CD8-positive, alpha-beta memory T cell (primary cell): ENCODE results near the gene AVL9. TPM values are rescaled to one million over a fixed set of nuclear protein-coding genes. Genes with fewer than 3 reads are reported as not detected.
"Not testable (repeated sequence)": the region's sequence is repeated elsewhere in the genome, so short reads cannot be mapped to it uniquely, and the experiment has no call there.

Experiments
- CTCF ChIA-PET: fragments of 350-600 bp; sonication (Branson Sonifier 250); formaldehyde crosslinking; loops from one replicate; lab custom pipeline; 2021; ENCODE audit warnings: antibody characterized with exemption; lab: Charles Lee
- POLR2A ChIA-PET: fragments of 350-600 bp; sonication (Branson Sonifier 250); formaldehyde crosslinking; loops from one replicate; lab custom pipeline; 2021; ENCODE audit warnings: antibody characterized with exemption; lab: Charles Lee
- DNase-seq, 5 donors: peaks; one replicate each; pipeline versions ENCODE4 v3.0.0 to v3.0.0-alpha.2; 2020 to 2022; ENCODE audit warnings: mixed read lengths in 1 of 5
- H3K27ac ChIP-seq: one replicate; pipeline ENCODE4 v1.7.0; 2013; ENCODE audit warnings: low read depth, mild to moderate bottlenecking, low read length, moderate library complexity
- H3K27me3 ChIP-seq: 2 replicates; pipeline ENCODE4 v1.7.0; 2013; ENCODE audit warnings: low read length, mild to moderate bottlenecking; ENCODE audit not compliant: insufficient read depth, poor library complexity, severe bottlenecking
- H3K36me3 ChIP-seq: 2 replicates; pipeline ENCODE4 v1.7.0; 2013; ENCODE audit warnings: mild to moderate bottlenecking, low read length, moderate library complexity; ENCODE audit not compliant: insufficient read depth
- H3K4me1 ChIP-seq: 2 replicates; pipeline ENCODE4 v1.7.0; 2013; ENCODE audit warnings: mild to moderate bottlenecking, low read length, moderate library complexity; ENCODE audit not compliant: insufficient read depth
- H3K4me3 ChIP-seq: 2 replicates; pipeline ENCODE4 v1.7.0; 2013; ENCODE audit warnings: mild to moderate bottlenecking, low read length
- H3K9me3 ChIP-seq: 2 replicates; pipeline ENCODE4 v1.7.0; 2013; ENCODE audit warnings: mild to moderate bottlenecking, low read length
- H3K27ac Mint-ChIP-seq, 8 donors: one replicate each; pipeline ENCODE4 v1.8.0; 2020 to 2021; ENCODE audit warnings: mixed read lengths in 8 of 8, mild to moderate bottlenecking in 6 of 8, inconsistent platforms in 3 of 8, moderate library complexity in 3 of 8
- H3K27me3 Mint-ChIP-seq, 2 donors: one replicate each; pipeline ENCODE4 v1.8.0; 2020 to 2021; ENCODE audit warnings: mixed read lengths in 2 of 2, mild to moderate bottlenecking in 1 of 2, moderate library complexity in 1 of 2
- H3K36me3 Mint-ChIP-seq, 3 donors: one replicate each; pipeline ENCODE4 v1.8.0; 2020 to 2021; ENCODE audit warnings: mixed read lengths in 3 of 3, inconsistent platforms in 1 of 3, mild to moderate bottlenecking in 1 of 3
- H3K4me1 Mint-ChIP-seq, 3 donors: one replicate each; pipeline ENCODE4 v1.8.0; 2020 to 2021; ENCODE audit warnings: mixed read lengths in 3 of 3, inconsistent platforms in 1 of 3, mild to moderate bottlenecking in 1 of 3
- H3K4me3 Mint-ChIP-seq, 7 donors: one replicate each; pipeline ENCODE4 v1.8.0; 2020 to 2021; ENCODE audit warnings: mixed read lengths in 7 of 7, mild to moderate bottlenecking in 6 of 7, moderate library complexity in 4 of 7, inconsistent platforms in 2 of 7
- H3K9me3 Mint-ChIP-seq, 5 donors: one replicate each; pipeline ENCODE4 v1.8.0; 2020 to 2022; ENCODE audit warnings: mixed read lengths in 5 of 5, mild to moderate bottlenecking in 3 of 5, moderate library complexity in 2 of 5, inconsistent platforms in 1 of 5
- polyA plus RNA-seq: library from polyadenylated mRNA; unstranded; fragments of 300-500 nt; fragmentation: Illumina TruSeq; gene quantifications from one replicate; pipeline ENCODE4 v1.2.3, GENCODE V29; 2021
- total RNA-seq, 2 experiments: library from RNA; stranded (reverse); gene quantifications; one replicate each; pipeline ENCODE4 v1.2.3, GENCODE V29; 2021

The AVL9 gene
- total and polyA plus RNA-seq, 3 experiments from 2014 or later = 11.0 to 57.0 (median 49.6) TPM

- H3K4me3 Mint-ChIP-seq = peak overlapping the region in 4 of 7 donors; percentile 20 to 60 (median 26)
- H3K4me1 Mint-ChIP-seq = peaks cover 46 to 72% (median 58%) of the 10 kb centered on the region in 3 donors
- peaks cover 46% of the 10 kb centered on the region for H3K4me1 ChIP-seq
- H3K27me3 Mint-ChIP-seq, H3K36me3 ChIP-seq, H3K4me3 ChIP-seq, H3K9me3 Mint-ChIP-seq, CTCF ChIA-PET, DNase-seq, H3K27ac ChIP-seq, H3K27me3 ChIP-seq, H3K9me3 ChIP-seq: not testable (repeated sequence)
- peaks cover 0 to 30% (median 2%) of the 10 kb centered on the region in 3 donors for H3K36me3 Mint-ChIP-seq
- POLR2A ChIA-PET = interaction anchor here (0.6 kb wide), 1 partner anchor 392 kb away, joined by 9 read pairs; no protein-coding TSS in a partner anchor
- H3K27ac Mint-ChIP-seq = peak overlapping the region in 4 of 8 donors; percentile 37 to 68 (median 56)
Observed at GRCh38 chr7:32500216-32500615, 4.9 kb downstream of the AVL9 start.

GRCh38 chr7:32500922-32501341 lies 5.6 kb downstream of the AVL9 start:
- Mint-ChIP-seq H3K4me1 (peaks cover 48 to 74% (median 60%) of the 10 kb centered on the region in 3 donors), H3K27ac (peak overlapping the region in 6 of 8 donors; percentile 16 to 68 (median 50)), H3K4me3 (peak overlapping the region in 6 of 7 donors; percentile 24 to 61 (median 42)), H3K27me3 (no peaks in the 10 kb centered on the region), H3K36me3 (peaks cover 0 to 25% (median 2%) of the 10 kb centered on the region in 3 donors), H3K9me3 (no peaks in the 10 kb centered on the region)
- no peak for DNase-seq
- Histone ChIP-seq H3K36me3 (no peaks in the 10 kb centered on the region), H3K27ac (no peak overlapping the region), H3K4me3 (no peak overlapping the region), H3K4me1 (peaks cover 46% of the 10 kb centered on the region), H3K9me3 (no peaks in the 10 kb centered on the region), H3K27me3 (no peaks in the 10 kb centered on the region)
- ChIA-PET POLR2A (no interaction called here), CTCF (no interaction called here)

- no peaks in the 10 kb centered on the region for H3K9me3 Mint-ChIP-seq
- CTCF ChIA-PET = no interaction called here
- H3K27me3 Mint-ChIP-seq = no peaks in the 10 kb centered on the region
- no peaks in the 10 kb centered on the region for H3K36me3 ChIP-seq
- no peak overlapping the region for H3K4me3 ChIP-seq
- POLR2A ChIA-PET = no interaction called here
- H3K27ac Mint-ChIP-seq = peak overlapping the region in 4 of 8 donors; percentile 7 to 62 (median 26)
- H3K36me3 Mint-ChIP-seq = peaks cover 0 to 24% (median 2%) of the 10 kb centered on the region in 3 donors
- H3K9me3 ChIP-seq = no peaks in the 10 kb centered on the region
- H3K27ac ChIP-seq = no peak overlapping the region
- peaks cover 48 to 73% (median 60%) of the 10 kb centered on the region in 3 donors for H3K4me1 Mint-ChIP-seq
- H3K27me3 ChIP-seq = no peaks in the 10 kb centered on the region
- no peak for DNase-seq
- peaks cover 48% of the 10 kb centered on the region for H3K4me1 ChIP-seq
- H3K4me3 Mint-ChIP-seq = peak overlapping the region in 4 of 7 donors; percentile 20 to 41 (median 32)
Observed at GRCh38 chr7:32501522-32501921, 6.2 kb downstream of the AVL9 start.

GRCh38 chr7:32502728-32503127 lies 7.4 kb downstream of the AVL9 start:
- Histone ChIP-seq H3K36me3 (no peaks in the 10 kb centered on the region), H3K9me3 (no peaks in the 10 kb centered on the region), H3K4me3 (no peak overlapping the region), H3K27ac (no peak overlapping the region), H3K27me3 (no peaks in the 10 kb centered on the region), H3K4me1 (peaks cover 47% of the 10 kb centered on the region)
- H3K27me3 Mint-ChIP-seq = no peaks in the 10 kb centered on the region
- H3K4me1 Mint-ChIP-seq = peaks cover 50 to 73% (median 60%) of the 10 kb centered on the region in 3 donors
- H3K9me3 Mint-ChIP-seq = no peaks in the 10 kb centered on the region
- CTCF ChIA-PET = no interaction called here
- peaks cover 4 to 27% (median 6%) of the 10 kb centered on the region in 3 donors for H3K36me3 Mint-ChIP-seq
- no peak for DNase-seq
- POLR2A ChIA-PET = no interaction called here
- H3K4me3 Mint-ChIP-seq = peak overlapping the region in 3 of 7 donors; percentile 15 to 63 (median 42)
- peak overlapping the region in 2 of 8 donors; percentile 22 to 56 for H3K27ac Mint-ChIP-seq

GRCh38 chr7:32506266-32507054 lies 11.2 kb downstream of the AVL9 start:
- Mint-ChIP-seq H3K9me3 (no peaks in the 10 kb centered on the region), H3K4me3 (peak overlapping the region in 6 of 7 donors; percentile 19 to 68 (median 62)), H3K4me1 (peaks cover 55 to 81% (median 68%) of the 10 kb centered on the region in 3 donors), H3K36me3 (peaks cover 4 to 28% (median 4%) of the 10 kb centered on the region in 3 donors), H3K27me3 (no peaks in the 10 kb centered on the region), H3K27ac (peak overlapping the region in 4 of 8 donors; percentile 31 to 85 (median 71))
- H3K9me3 ChIP-seq = no peaks in the 10 kb centered on the region
- no peak for DNase-seq
- H3K27me3 ChIP-seq = no peaks in the 10 kb centered on the region
- peak overlapping the region; percentile 45 for H3K27ac ChIP-seq
- no peak overlapping the region for H3K4me3 ChIP-seq
- ChIA-PET CTCF (no interaction called here), POLR2A (interaction anchor here (1.8 kb wide), 1 partner anchor 11 kb away, joined by 5 read pairs; the partner anchor contains the start of gene AVL9)
- H3K36me3 ChIP-seq = no peaks in the 10 kb centered on the region
- H3K4me1 ChIP-seq = peaks cover 26% of the 10 kb centered on the region

GRCh38 chr7:32507414-32507813 lies 12.1 kb downstream of the AVL9 start:
- no peaks in the 10 kb centered on the region for H3K9me3 ChIP-seq
- DNase-seq = no peak
- peaks cover 4 to 31% (median 4%) of the 10 kb centered on the region in 3 donors for H3K36me3 Mint-ChIP-seq
- CTCF ChIA-PET = no interaction called here
- H3K36me3 ChIP-seq = no peaks in the 10 kb centered on the region
- H3K27ac Mint-ChIP-seq = peak overlapping the region in 2 of 8 donors; percentile 15 to 47
- H3K4me1 ChIP-seq = peaks cover 29% of the 10 kb centered on the region
- no peaks in the 10 kb centered on the region for H3K27me3 Mint-ChIP-seq
- no peaks in the 10 kb centered on the region for H3K27me3 ChIP-seq
- no peak overlapping the region for H3K4me3 ChIP-seq
- no peak overlapping the region for H3K27ac ChIP-seq
- peaks cover 60 to 83% (median 71%) of the 10 kb centered on the region in 3 donors for H3K4me1 Mint-ChIP-seq
- POLR2A ChIA-PET = no interaction called here
- no peaks in the 10 kb centered on the region for H3K9me3 Mint-ChIP-seq
- H3K4me3 Mint-ChIP-seq = peak overlapping the region in 3 of 7 donors; percentile 32 to 37 (median 32)

GRCh38 chr7:32511791-32512190 lies 16.5 kb downstream of the AVL9 start:
- Mint-ChIP-seq H3K4me3 (no peak overlapping the region), H3K9me3 (no peaks in the 10 kb centered on the region), H3K27ac (peak overlapping the region in 3 of 8 donors; percentile 31 to 61 (median 50)), H3K27me3 (no peaks in the 10 kb centered on the region), H3K36me3 (peaks cover 6 to 51% (median 8%) of the 10 kb centered on the region in 3 donors), H3K4me1 (peaks cover 79 to 98% (median 89%) of the 10 kb centered on the region in 3 donors)
- POLR2A ChIA-PET = no interaction called here
- no peak for DNase-seq
- no peak overlapping the region for H3K4me3 ChIP-seq
- no peak overlapping the region for H3K27ac ChIP-seq
- H3K36me3 ChIP-seq = no peaks in the 10 kb centered on the region
- CTCF ChIA-PET = no interaction called here
- H3K27me3 ChIP-seq = no peaks in the 10 kb centered on the region
- peaks cover 53% of the 10 kb centered on the region for H3K4me1 ChIP-seq
- H3K9me3 ChIP-seq = no peaks in the 10 kb centered on the region

GRCh38 chr7:32513210-32513609 lies 17.9 kb downstream of the AVL9 start:
- Mint-ChIP-seq H3K4me1 (peaks cover 72 to 87% (median 79%) of the 10 kb centered on the region in 3 donors), H3K36me3 (peaks cover 5 to 49% (median 7%) of the 10 kb centered on the region in 3 donors), H3K27ac (peak overlapping the region in 4 of 8 donors; percentile 50 to 78 (median 63)), H3K4me3 (no peak overlapping the region), H3K9me3 (no peaks in the 10 kb centered on the region), H3K27me3 (no peaks in the 10 kb centered on the region)
- Histone ChIP-seq H3K27ac (no peak overlapping the region), H3K4me3 (no peak overlapping the region), H3K27me3 (no peaks in the 10 kb centered on the region), H3K9me3 (no peaks in the 10 kb centered on the region), H3K4me1 (peaks cover 49% of the 10 kb centered on the region), H3K36me3 (no peaks in the 10 kb centered on the region)
- POLR2A ChIA-PET = no interaction called here
- no peak for DNase-seq
- CTCF ChIA-PET = no interaction called here
